ENCODE measurements around the gene WFS1.

WFS1 gene

DNA sequence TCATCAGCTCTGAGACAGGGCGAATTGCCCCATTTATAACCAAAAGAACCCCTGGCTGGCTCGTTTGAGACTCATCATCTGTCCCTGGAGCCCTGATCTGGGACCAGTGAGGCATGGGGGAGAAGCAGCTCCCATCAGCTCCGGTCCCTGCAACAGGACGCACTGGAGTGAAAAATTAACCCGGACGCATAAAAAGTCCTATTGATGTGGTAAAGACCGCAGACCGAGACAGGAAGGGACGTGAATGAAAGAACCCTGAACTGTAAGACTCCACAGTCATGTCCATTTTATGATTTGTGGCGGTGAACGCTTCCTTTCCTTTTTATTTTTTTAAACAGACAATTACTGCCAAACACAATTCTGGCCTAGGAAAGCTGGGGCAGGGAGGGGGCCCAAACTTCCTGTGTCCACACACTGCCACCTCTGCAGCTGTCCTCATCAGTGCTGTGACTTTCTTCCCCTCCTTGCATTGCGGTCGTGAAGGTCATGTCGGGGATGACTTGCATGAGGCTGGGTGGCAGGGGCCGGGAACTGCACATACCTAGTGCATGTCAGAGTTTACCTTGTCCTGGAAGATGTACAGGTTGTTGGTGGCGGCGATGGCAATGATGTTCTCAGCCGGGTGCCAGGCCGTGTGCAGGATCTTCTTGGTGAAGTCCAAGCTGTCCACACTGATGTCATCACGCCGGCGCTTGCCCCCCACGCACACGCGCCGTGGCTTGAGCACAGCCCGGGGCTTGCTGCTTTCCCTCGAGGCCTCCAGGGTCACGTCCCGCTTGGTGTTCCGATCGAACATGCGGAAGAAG lies 53.3 kb downstream of the WFS1 start:
- DNase-seq: no peak

DNA sequence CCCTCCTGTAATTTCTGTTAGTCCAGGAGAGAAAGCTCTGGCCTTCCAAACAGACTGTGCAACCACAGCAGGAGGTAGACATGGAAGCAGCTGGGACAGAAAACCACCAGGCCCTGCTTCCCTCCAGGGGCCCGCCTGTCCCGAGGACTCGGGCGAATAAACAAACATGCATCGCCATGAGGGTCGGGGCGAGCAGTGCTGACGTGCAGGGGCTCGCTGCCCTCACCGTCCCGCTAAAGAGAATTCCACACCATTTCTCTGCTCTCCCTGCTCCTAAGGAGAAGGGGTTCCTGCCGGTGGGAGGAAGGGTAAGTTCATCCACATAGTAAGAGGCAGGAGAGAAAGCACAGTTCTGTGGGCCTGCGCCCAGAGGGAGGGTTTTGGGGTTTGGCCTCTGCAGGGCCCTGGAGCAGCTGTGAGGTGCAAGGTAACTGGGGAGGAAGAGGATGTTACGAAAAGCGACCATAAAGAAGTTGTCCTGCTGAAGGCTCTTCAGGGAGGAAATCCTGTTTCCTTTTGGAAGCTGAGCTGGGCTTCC lies 54.9 kb downstream of the WFS1 start:
- DNase-seq: no peak

GRCh38 chr4:6324999-6325787 lies 55.5 kb downstream of the WFS1 start:
- peak; percentile 44 for DNase-seq

- DNase-seq: no peak
Measured at GRCh38 chr4:6325788-6326290, 56.2 kb downstream of the WFS1 start.

DNA sequence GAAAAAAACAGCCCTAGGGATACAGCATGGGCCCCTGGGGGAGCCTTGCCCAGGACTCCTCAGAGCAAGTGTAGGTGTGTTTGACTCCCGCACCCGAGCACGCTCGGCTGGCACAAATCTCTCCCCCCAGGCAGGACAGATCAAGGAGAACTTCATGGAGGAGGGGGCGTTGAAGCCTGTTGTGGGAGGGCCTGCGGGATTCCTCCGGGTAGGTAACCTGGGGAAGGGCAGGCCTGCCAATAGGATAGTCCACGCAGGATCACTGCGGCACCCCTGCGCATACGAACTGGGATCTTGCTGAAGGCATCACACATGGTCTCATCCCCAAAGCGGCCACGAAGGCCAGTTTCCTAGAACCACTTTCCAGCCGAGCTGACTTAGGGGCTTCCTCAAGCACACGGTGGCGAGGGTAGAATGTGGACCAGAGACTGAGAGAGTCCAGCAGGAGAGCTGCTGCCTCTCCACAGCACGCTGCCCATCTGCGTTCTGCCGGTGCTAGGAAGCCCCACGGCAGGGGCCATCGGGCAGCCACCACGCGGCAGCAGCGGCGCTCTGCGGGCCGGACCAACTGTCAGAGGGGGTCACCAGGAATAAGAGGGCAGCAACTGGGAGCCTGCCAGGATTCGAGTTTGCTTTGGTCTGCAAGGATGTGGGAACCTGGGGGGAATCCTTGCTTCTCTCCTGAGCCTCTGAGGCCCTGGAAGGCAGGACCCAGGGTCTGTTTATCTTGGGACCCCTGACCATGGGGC lies 56.8 kb downstream of the WFS1 start:
- no peak for DNase-seq

- peak; percentile 57 for DNase-seq
Measured at GRCh38 chr4:6327220-6327917, 57.7 kb downstream of the WFS1 start.

DNA sequence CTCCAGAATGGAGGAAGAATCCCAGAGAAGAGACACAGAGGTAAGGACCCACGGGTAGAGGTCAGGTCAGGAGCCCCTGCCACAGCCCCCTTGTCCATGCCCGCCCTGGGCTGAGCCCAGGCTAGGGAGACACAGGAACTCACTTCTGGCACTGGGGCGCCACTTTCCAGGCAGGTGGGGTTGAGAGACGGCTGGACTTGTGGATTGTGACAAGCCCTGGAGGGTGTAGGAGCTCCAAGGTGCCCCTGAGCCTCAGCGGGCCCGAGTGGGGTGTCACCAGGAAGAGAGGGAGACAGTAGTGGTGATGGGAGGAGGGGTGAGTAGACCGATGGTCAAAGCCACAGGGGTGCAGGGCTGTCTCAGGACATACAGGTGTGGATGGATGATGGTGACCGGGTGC lies 58.9 kb downstream of the WFS1 start:
- DNase-seq: no peak

DNA sequence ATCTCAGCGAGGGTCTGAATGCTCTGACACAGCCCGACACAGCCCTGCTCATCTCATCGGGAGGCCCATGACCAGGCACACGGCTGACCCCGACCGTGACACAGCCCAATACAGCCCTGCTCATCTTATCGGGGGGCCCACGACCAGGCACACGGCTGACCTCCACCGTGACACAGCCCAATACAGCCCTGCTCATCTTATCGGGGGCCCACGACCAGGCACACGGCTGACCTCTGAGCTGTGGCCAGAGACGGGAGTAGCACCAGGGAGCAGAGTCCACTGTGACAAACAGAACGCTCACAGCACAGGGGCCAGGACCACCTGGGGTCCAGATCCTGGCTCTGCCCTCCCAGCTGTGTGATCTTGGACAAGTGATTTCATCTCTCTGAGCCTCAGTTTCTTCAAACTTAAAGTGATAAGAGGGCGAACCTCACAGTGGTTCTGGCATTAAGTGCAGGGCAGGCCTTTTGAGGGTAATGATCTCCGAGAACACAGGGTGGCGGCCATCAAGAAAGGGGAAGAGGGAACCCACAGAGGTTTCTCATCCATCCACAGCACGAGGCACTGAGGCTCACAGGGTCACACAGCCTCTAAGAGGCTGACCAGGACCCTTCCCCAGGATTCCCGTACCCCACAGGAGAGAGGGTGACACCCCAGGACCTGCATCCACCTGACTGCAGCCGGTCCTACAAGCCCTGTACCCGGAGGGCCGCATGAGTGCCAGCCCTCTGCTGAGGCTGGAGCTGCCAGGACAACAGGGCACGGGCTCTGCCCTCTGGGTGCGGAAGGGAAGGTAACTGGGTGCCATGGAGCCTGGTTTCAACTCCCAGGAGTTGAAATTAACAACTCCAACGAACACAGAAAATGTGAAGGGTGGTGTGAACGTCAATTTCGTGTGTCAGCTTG lies 60.1 kb downstream of the WFS1 start:
- DNase-seq: no peak

- no peak for DNase-seq
Measured at GRCh38 chr4:6330384-6330767, 60.7 kb downstream of the WFS1 start.

DNA sequence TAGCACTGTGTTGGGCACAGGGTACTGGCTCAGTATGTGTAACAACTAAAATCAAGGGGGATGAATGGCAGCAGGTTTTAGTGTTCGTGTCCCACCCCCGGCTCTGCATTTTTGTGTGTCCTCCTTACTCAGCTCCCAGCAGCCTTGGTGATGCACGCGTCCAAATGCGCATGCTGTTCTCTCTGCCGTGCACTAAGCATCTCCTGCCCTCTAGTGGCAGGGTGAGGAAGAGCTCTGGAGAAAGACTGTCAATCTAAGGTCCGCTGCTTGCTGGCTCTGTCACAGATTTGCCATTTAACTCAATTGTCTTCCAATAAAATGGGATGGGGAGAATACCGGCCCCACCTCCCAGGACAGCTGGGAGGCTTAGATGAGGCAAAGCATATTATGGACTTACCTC lies 61.4 kb downstream of the WFS1 start:
- no peak for DNase-seq

GRCh38 chr4:6331468-6331867 lies 61.8 kb downstream of the WFS1 start:
- no peak for DNase-seq

DNA sequence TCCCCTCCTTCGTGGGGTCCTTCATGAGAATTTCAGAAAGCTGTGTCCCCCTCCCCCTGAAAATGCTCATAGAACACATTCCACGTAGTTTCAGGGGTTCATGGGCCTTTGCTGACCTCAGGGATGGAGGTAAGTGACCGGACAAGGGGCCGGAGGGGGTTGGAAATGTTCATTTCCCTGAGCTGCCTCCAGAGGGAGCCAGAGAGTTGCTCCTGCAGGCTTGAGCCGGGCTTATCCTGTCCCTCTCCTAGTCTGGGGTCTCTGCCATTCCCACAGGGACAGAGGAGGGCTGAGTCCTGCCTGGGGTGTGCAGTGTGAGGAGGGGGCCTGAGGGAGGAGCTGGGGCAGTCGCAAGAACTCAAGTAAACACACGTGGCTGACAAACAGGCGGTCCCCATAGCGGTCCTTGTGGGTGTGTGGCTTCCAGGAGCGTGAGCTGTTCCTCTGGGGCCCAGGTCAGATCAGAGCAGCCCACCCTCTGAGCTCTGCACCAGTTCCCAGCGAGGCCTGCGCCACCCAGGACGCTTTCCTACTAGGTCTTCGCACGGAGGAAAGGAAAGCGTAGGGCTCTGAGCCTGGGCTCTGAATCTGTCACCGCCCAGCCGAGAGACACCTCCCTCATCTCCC lies 62.5 kb downstream of the WFS1 start:
- peak; percentile 29 for DNase-seq

GRCh38 chr4:6332669-6333050 lies 63.0 kb downstream of the WFS1 start:
- DNase-seq: no peak

DNA sequence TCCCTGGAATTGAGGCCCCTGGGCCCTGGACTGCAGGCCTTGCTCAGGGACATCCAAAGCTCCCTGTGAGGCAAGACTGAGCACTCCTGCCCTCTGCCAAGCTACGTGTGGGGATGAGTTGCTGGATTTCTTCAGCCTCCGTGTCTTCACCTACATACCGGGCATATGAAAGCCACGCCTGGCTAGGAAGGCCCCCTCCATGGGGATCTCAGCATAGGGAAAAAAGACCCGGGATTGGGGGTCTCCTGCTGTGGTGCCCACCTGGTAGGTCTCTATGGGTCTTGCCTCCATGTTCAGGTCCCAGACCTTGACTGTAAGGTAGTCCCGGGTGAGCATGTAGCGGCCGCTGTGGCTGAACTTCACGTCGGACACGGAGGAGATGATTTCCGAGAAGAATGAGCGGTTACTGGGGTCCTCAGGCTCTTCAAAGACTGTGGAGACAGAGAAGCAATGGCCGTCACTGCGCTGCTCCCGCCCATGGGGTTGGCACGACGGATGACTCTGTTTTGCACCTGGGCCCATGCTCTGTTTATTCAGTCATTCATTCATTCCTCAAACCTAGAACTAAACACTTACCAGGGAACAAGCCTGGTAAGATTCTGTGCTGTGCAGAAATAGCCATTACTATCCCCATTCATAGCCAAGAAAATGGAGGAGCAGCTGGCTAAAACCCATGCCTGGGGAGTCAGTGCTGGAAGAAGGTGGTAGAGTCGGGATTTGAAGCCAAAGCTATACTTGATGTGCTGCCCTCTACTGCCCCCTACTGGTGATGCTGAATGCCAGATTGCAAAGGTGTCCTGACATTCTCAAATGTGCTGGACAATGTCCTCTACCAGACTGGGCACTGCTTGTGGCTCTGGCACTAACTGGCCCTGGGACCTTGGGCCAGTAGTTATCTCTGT lies 63.9 kb downstream of the WFS1 start:
- DNase-seq: no peak

- DNase-seq: no peak
Measured at GRCh38 chr4:6334203-6334887, 64.7 kb downstream of the WFS1 start.

- no peak for DNase-seq
Measured at GRCh38 chr4:6335040-6335590, 65.5 kb downstream of the WFS1 start.

GRCh38 chr4:6336166-6336565 lies 66.5 kb downstream of the WFS1 start:
- DNase-seq: no peak

GRCh38 chr4:6337331-6337935 lies 67.8 kb downstream of the WFS1 start:
- DNase-seq: no peak

Data from right kidney (tissue), 1 donor.